SK-N-SH (cell line): ENCODE results near the gene RSRP1. TPM values are rescaled to one million over a fixed set of nuclear protein-coding genes. Genes with fewer than 3 reads are reported as not detected.
A peak's percentile ranks its signal among the peaks of the same experiment; 100 is the strongest.

Experiments
- CTCF ChIA-PET: fragments of 300-600, 350-600 bp; formaldehyde crosslinking; extraction: SDS; loops from one replicate; lab custom pipeline; 2021; lab: Yijun Ruan, JAX
- POLR2A ChIA-PET: fragments of 350-600 bp; sonication (Branson Sonifier 250); formaldehyde crosslinking; extraction: SDS; loops from one replicate; lab custom pipeline; 2020; ENCODE audit warnings: antibody characterized with exemption, inconsistent platforms; lab: Yijun Ruan, JAX
- DNase-seq: peaks from one replicate; pipeline ENCODE4 v3.0.0; 2012
- H2AFZ ChIP-seq: fragments of 200-600 bp; sonication (generic); 2 replicates; pipeline ENCODE4 v1.8.1; 2016; ENCODE audit warnings: antibody characterized with exemption, mild to moderate bottlenecking, low read depth
- H3F3A ChIP-seq: fragments of 200-600 bp; sonication (generic); replicated peaks from 2 replicates; pipeline ENCODE3; 2016; ENCODE audit warnings: antibody characterized with exemption, mild to moderate bottlenecking; ENCODE audit not compliant: insufficient read depth
- H3K27ac ChIP-seq, 2 experiments: fragments of 200-500 bp in 1 of 2; fragments of 200-600 bp in 1 of 2; sonication (Bioruptor generic) in 1 of 2; sonication (generic), shearing (Covaris generic) in 1 of 2; 2 replicates each; pipeline versions ENCODE4 v1.5.1 to v1.6.1; 2014 to 2016; ENCODE audit warnings: low read depth in 2 of 2, inconsistent platforms in 1 of 2, low read length in 1 of 2, mild to moderate bottlenecking in 1 of 2, mixed read lengths in 1 of 2
- H3K27me3 ChIP-seq: fragments of 200-600 bp; sonication (generic), shearing (Covaris generic); 2 replicates; pipeline ENCODE4 v1.6.1; 2016; ENCODE audit warnings: mixed run types; ENCODE audit not compliant: insufficient read depth
- H3K36me3 ChIP-seq, 2 experiments: fragments of 200-500 bp in 1 of 2; fragments of 200-600 bp in 1 of 2; sonication (Bioruptor generic) in 1 of 2; sonication (generic) in 1 of 2; replicated peaks in 1 of 2; 2 replicates each; pipeline versions ENCODE3 to v1.5.1; 2014 to 2016; ENCODE audit warnings: low read length in 1 of 2, mild to moderate bottlenecking in 1 of 2; ENCODE audit not compliant: insufficient read depth in 2 of 2, control insufficient read depth in 1 of 2
- H3K4me1 ChIP-seq, 2 experiments: fragments of 200-500 bp in 1 of 2; fragments of 200-600 bp in 1 of 2; sonication (Bioruptor generic) in 1 of 2; sonication (generic), shearing (Covaris generic) in 1 of 2; 2 replicates each; pipeline versions ENCODE4 v1.5.1 to v1.6.1; 2014 to 2016; ENCODE audit warnings: low read depth in 1 of 2, low read length in 1 of 2, mixed run types in 1 of 2; ENCODE audit not compliant: insufficient read depth in 2 of 2, control insufficient read depth in 1 of 2
- H3K4me2 ChIP-seq: fragments of 200-600 bp; sonication (generic), shearing (Covaris generic); 2 replicates; pipeline ENCODE4 v1.6.1; 2017; ENCODE audit warnings: mixed run types
- H3K4me3 ChIP-seq, 2 experiments: fragments of 200-500 bp in 1 of 2; fragments of 200-600 bp in 1 of 2; sonication (Bioruptor generic) in 1 of 2; sonication (generic), shearing (Covaris generic) in 1 of 2; 2 replicates each; pipeline versions ENCODE4 v1.5.1 to v1.8.1; 2014 to 2016; ENCODE audit warnings: low read depth in 2 of 2, inconsistent platforms in 1 of 2, low read length in 1 of 2, mild to moderate bottlenecking in 1 of 2, mixed read lengths in 1 of 2, moderate library complexity in 1 of 2
- H3K79me2 ChIP-seq: fragments of 200-600 bp; sonication (generic); 2 replicates; pipeline ENCODE4 v1.8.1; 2017; ENCODE audit warnings: mild to moderate bottlenecking; ENCODE audit not compliant: insufficient read depth
- H3K9ac ChIP-seq: fragments of 200-600 bp; sonication (generic); 2 replicates; pipeline ENCODE4 v1.6.1; 2017; ENCODE audit warnings: mixed run types
- H3K9me2 ChIP-seq: fragments of 200-600 bp; sonication (generic); 2 replicates; pipeline ENCODE4 v1.6.1; 2017; ENCODE audit warnings: mixed run types
- H3K9me3 ChIP-seq: fragments of 200-600 bp; sonication (generic); 2 replicates; pipeline ENCODE4 v1.6.1; 2017; ENCODE audit warnings: mixed run types, mild to moderate bottlenecking, moderate library complexity
- H4K20me1 ChIP-seq: fragments of 200-600 bp; sonication (generic); 2 replicates; pipeline ENCODE4 v1.6.1; 2017; ENCODE audit warnings: mild to moderate bottlenecking, mixed run types; ENCODE audit not compliant: insufficient read depth
- CHD2 ChIP-seq: fragments of 150-350 bp; IDR thresholded peaks from 2 replicates; pipeline ENCODE4 v1.6.1; 2018; ENCODE audit warnings: low read length; ENCODE audit not compliant: partially characterized antibody
- CTCF ChIP-seq: fragments of 200-600 bp; sonication (generic); IDR thresholded peaks from 2 replicates; pipeline ENCODE4 v1.6.1; 2017; ENCODE audit warnings: antibody characterized with exemption, mild to moderate bottlenecking, moderate library complexity
- ELF1 ChIP-seq: IDR thresholded peaks from 2 replicates; pipeline ENCODE4 v1.4.0; 2012
- FOSL2 ChIP-seq: IDR thresholded peaks from 2 replicates; pipeline ENCODE4 v1.4.0; 2012; ENCODE audit warnings: low read depth, mild to moderate bottlenecking, moderate library complexity, borderline replicate concordance
- FOXM1 ChIP-seq: IDR thresholded peaks from 2 replicates; pipeline ENCODE4 v1.4.0; 2012; ENCODE audit warnings: low read depth, mild to moderate bottlenecking
- MAX ChIP-seq: IDR thresholded peaks from 2 replicates; pipeline ENCODE4 v1.4.0; 2012; ENCODE audit warnings: low read depth
- MXI1 ChIP-seq: IDR thresholded peaks from 2 replicates; pipeline ENCODE4 v1.6.1; 2012; ENCODE audit warnings: mild to moderate bottlenecking, low read depth, low read length, improper control_type of control experiment
- PBX3 ChIP-seq: IDR thresholded peaks from 2 replicates; pipeline ENCODE4; 2012
- POLR2AphosphoS5 ChIP-seq: IDR thresholded peaks from 2 replicates; pipeline ENCODE4 v1.6.1; 2012; ENCODE audit warnings: low read depth, low read length
- RAD21 ChIP-seq: IDR thresholded peaks from 2 replicates; pipeline ENCODE4 v1.6.1; 2012; ENCODE audit warnings: mild to moderate bottlenecking, low read length
- REST ChIP-seq: IDR thresholded peaks from 2 replicates; pipeline ENCODE4 v1.6.1; 2012; ENCODE audit warnings: mild to moderate bottlenecking, low read depth, low read length, moderate library complexity
- RXRA ChIP-seq: IDR thresholded peaks from 2 replicates; pipeline ENCODE4 v1.4.0; 2012; ENCODE audit warnings: low read depth, mild to moderate bottlenecking, borderline replicate concordance
- SIN3A ChIP-seq: IDR thresholded peaks from 2 replicates; pipeline ENCODE4 v1.6.1; 2012; ENCODE audit warnings: low read depth, mild to moderate bottlenecking, low read length, moderate library complexity, borderline replicate concordance
- SMC3 ChIP-seq: IDR thresholded peaks from 2 replicates; pipeline ENCODE4 v1.6.1; 2012; ENCODE audit warnings: low read depth, low read length, improper control_type of control experiment
- USF2 ChIP-seq: fragments of 150-350 bp; IDR thresholded peaks from 2 replicates; pipeline ENCODE4 v1.6.1; 2017; ENCODE audit warnings: antibody characterized with exemption, low read length, low read depth, borderline replicate concordance
- YY1 ChIP-seq: IDR thresholded peaks from 2 replicates; pipeline ENCODE4 v1.4.0; 2012; ENCODE audit warnings: low read depth, mild to moderate bottlenecking
- ZBTB33 ChIP-seq: IDR thresholded peaks from 2 replicates; pipeline ENCODE4 v1.4.0; 2012; ENCODE audit warnings: low read depth, borderline replicate concordance
- WGBS: methylation state at CpG from one replicate; pipeline ENCODE4 v1.1.6; 2017; ENCODE audit warnings: low lambda C conversion rate; 5-methylcytosine and 5-hydroxymethylcytosine counted together
- polyA plus RNA-seq, 3 experiments: library from polyadenylated mRNA; depleted of rRNA; stranded (reverse); fragments of >200 nt; gene quantifications; 2 replicates each; pipeline ENCODE4 v1.2.3, GENCODE V29; 2012

RSRP1 gene
- polyA plus RNA-seq, 1 of the 3 experiments (the other 2 are of a cell fraction), result 126 TPM

GRCh38 chr1:25223471-25223870, 23.8 kb downstream of the RSRP1 start:
- POLR2A ChIA-PET, result no interaction called here
- H3K79me2 ChIP-seq, result peaks cover 4% of the 10 kb centered on the region; the same call in 1 of the 2 replicates
- CTCF ChIA-PET, result interaction anchor here (0.8 kb wide), 1 partner anchor 18 kb away, joined by 3 read pairs; no protein-coding TSS in a partner anchor
- H3K4me2 ChIP-seq, result no peak overlapping the region
- peaks cover 51 to 53% of the 10 kb centered on the region in 2 experiments for H3K36me3 ChIP-seq
- no peak overlapping the region for H3K9ac ChIP-seq
- H3K9me2 ChIP-seq, result no peaks in the 10 kb centered on the region
- WGBS, result 96% methylated on average over 3 of the region's 3 CpGs
- no peak for DNase-seq
- peaks cover 12% of the 10 kb centered on the region for H3F3A ChIP-seq
- no peak overlapping the region for H3K27ac ChIP-seq
- no peaks in the 10 kb centered on the region for H4K20me1 ChIP-seq
- no peaks in the 10 kb centered on the region for H3K27me3 ChIP-seq
- H3K9me3 ChIP-seq, result no peaks in the 10 kb centered on the region
- H3K4me3 ChIP-seq, result no peak overlapping the region
- no peak overlapping the region for H2AFZ ChIP-seq
- no peaks in the 10 kb centered on the region for H3K4me1 ChIP-seq
- TF ChIP-seq RAD21 (no peak), FOXM1 (no peak), CHD2 (no peak), FOSL2 (peak; percentile 19; the same call in 1 of the 2 replicates)
- TF ChIP-seq, all 33 proteins: peak for 1

GRCh38 chr1:25222606-25223005, 24.6 kb downstream of the RSRP1 start:
- peaks cover 17% of the 10 kb centered on the region for H3F3A ChIP-seq
- no peaks in the 10 kb centered on the region for H3K9me2 ChIP-seq
- H4K20me1 ChIP-seq, result no peaks in the 10 kb centered on the region
- H3K4me2 ChIP-seq, result no peak overlapping the region
- H3K27ac ChIP-seq, result no peak overlapping the region
- WGBS, result 82% methylated on average over 4 of the region's 4 CpGs
- H3K9ac ChIP-seq, result no peak overlapping the region
- POLR2A ChIA-PET, result interaction anchor here (1.2 kb wide), 1 partner anchor 10 kb away, joined by 4 read pairs; the partner anchor contains the start of gene SYF2
- H3K36me3 ChIP-seq, result peaks cover 45 to 48% of the 10 kb centered on the region in 2 experiments
- H2AFZ ChIP-seq, result no peak overlapping the region
- no peaks in the 10 kb centered on the region for H3K79me2 ChIP-seq
- CTCF ChIA-PET, result interaction anchor here (0.5 to 1.1 kb wide), 2 partner anchors 121 to 374 kb away, joined by 3 read pairs; no protein-coding TSS in a partner anchor
- H3K4me1 ChIP-seq, result no peaks in the 10 kb centered on the region
- H3K9me3 ChIP-seq, result no peaks in the 10 kb centered on the region
- no peak for DNase-seq
- no peak overlapping the region for H3K4me3 ChIP-seq
- no peaks in the 10 kb centered on the region for H3K27me3 ChIP-seq
- TF ChIP-seq SMC3 (no peak), RXRA (no peak), CTCF (no peak), MAX (no peak), USF2 (no peak), YY1 (no peak), ZBTB33 (no peak), REST (no peak), ELF1 (no peak), FOSL2 (no peak), SIN3A (no peak), POLR2AphosphoS5 (no peak), PBX3 (no peak), MXI1 (no peak)
